ENCODE data around the gene PSME3IP1.
"Not testable (repeated sequence)": the region's sequence is repeated elsewhere in the genome, so short reads cannot be mapped to it uniquely, and the experiment has no call there.

PSME3IP1 gene

DNA sequence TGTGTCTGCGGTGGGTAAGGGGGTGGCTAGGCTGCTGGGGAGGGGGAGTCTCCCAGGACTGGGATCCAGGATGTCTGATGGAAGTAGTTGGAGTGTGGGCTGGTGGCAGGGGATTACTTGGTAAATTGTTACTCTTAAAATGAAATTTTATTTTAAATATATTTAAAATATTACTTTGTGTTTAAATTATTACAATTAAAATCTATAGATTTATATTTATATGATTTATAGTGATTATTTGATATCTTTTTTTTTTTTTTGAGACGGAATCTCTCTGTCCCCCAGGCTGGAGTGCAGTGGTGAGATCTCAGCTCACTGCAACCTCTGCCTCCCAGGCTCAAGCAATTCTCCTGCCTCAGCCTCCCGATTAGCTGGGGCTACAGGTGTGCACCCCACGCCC, 74.9 kb downstream of the PSME3IP1 start:
- TF ChIP-seq, protein P1, sequence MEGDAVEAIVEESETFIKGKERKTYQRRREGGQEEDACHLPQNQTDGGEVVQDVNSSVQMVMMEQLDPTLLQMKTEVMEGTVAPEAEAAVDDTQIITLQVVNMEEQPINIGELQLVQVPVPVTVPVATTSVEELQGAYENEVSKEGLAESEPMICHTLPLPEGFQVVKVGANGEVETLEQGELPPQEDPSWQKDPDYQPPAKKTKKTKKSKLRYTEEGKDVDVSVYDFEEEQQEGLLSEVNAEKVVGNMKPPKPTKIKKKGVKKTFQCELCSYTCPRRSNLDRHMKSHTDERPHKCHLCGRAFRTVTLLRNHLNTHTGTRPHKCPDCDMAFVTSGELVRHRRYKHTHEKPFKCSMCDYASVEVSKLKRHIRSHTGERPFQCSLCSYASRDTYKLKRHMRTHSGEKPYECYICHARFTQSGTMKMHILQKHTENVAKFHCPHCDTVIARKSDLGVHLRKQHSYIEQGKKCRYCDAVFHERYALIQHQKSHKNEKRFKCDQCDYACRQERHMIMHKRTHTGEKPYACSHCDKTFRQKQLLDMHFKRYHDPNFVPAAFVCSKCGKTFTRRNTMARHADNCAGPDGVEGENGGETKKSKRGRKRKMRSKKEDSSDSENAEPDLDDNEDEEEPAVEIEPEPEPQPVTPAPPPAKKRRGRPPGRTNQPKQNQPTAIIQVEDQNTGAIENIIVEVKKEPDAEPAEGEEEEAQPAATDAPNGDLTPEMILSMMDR (IDR thresholded peaks at IDR 0.05; ENCODE audit: insufficient read depth, low read length, missing control alignments), result no peak
- no peak for DNase-seq (ENCODE audit: low read depth, low spot score)
- POLR2A ChIA-PET, result no interaction called here
- H3K4me3 ChIP-seq (ENCODE audit: low read depth, low read length), result no peak overlapping the region
- CTCF ChIA-PET, result no interaction called here

DNA sequence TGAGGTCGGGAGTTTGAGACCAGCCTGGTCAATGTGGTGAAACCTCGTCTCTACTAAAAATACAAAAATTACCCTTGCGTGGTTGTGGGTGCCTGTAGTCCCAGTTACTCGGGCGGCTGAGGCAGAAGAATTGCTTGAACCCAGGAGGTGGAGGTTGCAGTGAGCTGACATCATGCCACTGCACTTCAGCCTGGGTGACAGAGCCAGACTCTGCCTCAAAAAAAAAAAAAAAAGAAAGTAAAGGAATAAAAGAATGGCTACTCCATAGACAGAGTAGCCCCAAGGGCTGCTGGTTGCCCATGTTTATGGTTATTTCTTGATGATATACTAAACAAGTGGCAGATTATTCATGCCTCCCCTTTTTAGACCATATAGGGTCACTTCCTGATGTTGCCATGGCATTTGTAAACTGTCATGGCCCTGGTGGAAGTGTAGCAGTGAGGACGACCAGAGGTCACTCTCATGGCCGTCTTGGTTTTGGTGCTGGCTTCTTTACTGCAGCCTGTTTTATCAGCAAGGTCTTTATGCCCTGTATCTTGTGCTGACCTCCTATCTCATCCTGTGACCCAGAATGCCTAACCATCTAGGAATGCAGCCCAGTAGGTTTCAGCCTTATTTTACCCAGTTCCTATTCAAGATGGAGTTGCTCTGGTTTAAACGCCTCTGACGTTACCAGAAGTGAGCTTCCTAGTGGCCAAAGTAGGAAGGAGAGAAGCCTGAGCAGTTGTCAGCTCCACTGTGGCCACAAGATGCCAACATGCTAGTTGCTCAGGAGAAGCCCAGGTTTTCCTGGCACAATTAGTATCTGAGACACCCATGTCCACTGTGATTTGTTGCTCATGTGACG, 76.4 kb downstream of the PSME3IP1 start:
- CTCF ChIA-PET, result interaction anchor here (1.0 to 1.1 kb wide), 4 partner anchors 8 to 58 kb away, joined by 3 to 4 read pairs (median 3); no protein-coding TSS in a partner anchor
- POLR2A ChIA-PET; H3K4me3 ChIP-seq (ENCODE audit: low read depth, low read length); DNase-seq (ENCODE audit: low read depth, low spot score): not testable (repeated sequence)

DNA sequence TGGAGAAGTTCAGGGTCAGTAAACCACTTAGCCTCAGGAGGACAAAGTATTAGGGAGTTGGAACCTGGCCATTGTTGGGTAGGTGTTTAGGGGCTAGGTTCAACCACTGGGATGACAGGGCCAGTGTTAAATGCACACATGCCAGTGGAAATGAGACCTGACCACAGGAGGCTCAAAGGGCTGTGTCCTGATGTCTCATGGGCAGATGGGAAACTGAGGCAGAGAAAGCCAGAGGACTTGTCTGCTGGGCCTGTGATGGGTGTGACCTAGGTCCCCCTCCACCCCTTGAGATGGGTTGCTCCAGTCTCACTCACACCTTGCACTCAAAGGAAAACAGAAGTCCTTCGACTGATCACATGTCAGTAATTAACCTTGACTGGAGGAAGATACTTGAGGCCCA, 77.4 kb downstream of the PSME3IP1 start:
- DNase-seq (ENCODE audit: low read depth, low spot score), result no peak
- TF ChIP-seq, protein P1 (IDR thresholded peaks at IDR 0.05; ENCODE audit: insufficient read depth, low read length, missing control alignments), result no peak
- POLR2A ChIA-PET, result no interaction called here

DNA sequence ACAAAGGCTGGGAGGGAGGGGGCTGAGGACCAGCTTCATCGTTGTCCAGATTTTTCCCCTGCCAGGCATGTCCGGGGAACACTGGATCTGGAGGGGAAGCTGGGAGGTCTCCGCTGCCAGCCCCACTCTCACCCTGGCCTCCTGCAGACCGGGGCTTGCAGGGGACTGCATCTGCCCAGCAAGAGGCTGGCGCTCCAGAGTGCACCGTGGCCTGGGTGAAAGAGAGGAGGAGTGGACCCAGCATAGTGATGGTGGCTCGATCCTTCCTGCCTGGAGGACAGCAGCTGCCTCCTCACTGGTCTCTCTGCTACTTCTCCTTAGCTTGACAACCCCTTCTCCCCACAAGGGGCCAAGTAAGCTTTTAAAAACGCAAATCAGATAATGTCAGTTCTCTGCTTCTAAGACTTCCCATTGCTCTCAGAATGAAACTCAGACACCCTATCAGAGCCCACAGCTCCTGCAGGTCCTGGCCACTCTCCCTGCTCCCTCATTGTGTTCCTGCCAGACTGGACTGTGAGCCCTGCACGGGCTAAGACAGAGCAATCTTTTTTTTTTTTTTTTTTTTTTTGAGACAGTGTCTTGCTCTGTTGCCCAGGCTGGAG, 78.4 kb downstream of the PSME3IP1 start:
- CTCF ChIA-PET, result interaction anchor here (1.3 to 3.7 kb wide), 2 partner anchors 11 to 14 kb away, joined by 5 to 30 read pairs; partner anchors contain the start of gene CPNE2
- DNase-seq (ENCODE audit: low read depth, low spot score), result no peak
- POLR2A ChIA-PET, result no interaction called here
- H3K4me3 ChIP-seq (ENCODE audit: low read depth, low read length), result no peak overlapping the region
- TF ChIP-seq, protein P1 (IDR thresholded peaks at IDR 0.05; ENCODE audit: insufficient read depth, low read length, missing control alignments), result no peak

More for the DNA sequence above, 77.4 kb downstream of the PSME3IP1 start:
- no peak overlapping the region for H3K4me3 ChIP-seq (ENCODE audit: low read depth, low read length)
- CTCF ChIA-PET, result no interaction called here

DNA sequence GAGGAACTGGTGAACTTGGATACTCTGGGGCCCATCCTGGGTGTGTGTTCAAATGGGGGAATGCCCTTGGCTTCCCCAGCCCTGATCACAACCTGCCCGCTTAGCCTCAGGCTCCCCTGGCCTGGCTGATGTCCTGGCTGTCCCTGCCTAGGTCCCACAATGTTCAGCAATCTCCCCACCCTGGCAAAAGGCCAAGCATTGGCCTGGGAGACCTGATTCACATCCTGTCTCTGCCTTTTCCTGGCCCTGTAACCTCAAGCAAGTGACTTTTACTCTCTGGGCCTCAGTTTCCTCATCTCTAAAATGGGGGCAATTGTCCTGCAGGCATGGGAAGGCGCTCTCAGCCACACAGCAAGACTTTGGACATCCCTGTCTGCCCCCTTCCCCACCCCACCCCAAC, 79.1 kb downstream of the PSME3IP1 start:
- TF ChIP-seq, protein P1 (IDR thresholded peaks at IDR 0.05; ENCODE audit: insufficient read depth, low read length, missing control alignments), result no peak
- DNase-seq (ENCODE audit: low read depth, low spot score), result no peak
- ChIA-PET CTCF (interaction anchor here (0.6 to 3.7 kb wide), 3 partner anchors 10 to 22 kb away, joined by 3 to 30 read pairs (median 5); partner anchors contain the start of gene CPNE2), POLR2A (no interaction called here)
- no peak overlapping the region for H3K4me3 ChIP-seq (ENCODE audit: low read depth, low read length)

DNA sequence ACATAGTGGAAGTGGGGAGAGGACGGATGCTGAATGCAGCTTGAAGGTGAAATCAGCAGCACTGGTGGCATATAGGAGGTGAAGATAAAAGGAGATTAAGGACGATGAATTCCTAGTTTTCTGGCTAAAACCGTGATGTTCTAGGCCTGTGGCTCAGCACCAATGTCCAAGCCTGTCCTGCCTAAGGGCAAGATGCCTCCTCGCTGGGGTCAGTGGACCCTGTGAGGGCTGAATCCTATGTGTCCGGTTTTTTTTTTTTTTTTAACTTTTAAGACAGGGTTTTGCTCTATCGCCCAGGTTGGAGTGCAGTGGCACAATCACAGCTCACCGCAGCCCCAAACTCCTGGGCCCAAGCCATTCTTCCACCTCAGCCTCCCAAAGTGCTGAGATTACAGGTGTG, 80.7 kb downstream of the PSME3IP1 start:
- ChIA-PET CTCF (interaction anchor here (3.7 to 15.1 kb wide), 2 partner anchors 12 to 21 kb away, joined by 30 to 183 read pairs; partner anchors contain the start of gene CPNE2), POLR2A (no interaction called here)
- H3K4me3 ChIP-seq (ENCODE audit: low read depth, low read length), result no peak overlapping the region
- TF ChIP-seq, protein P1 (IDR thresholded peaks at IDR 0.05; ENCODE audit: insufficient read depth, low read length, missing control alignments), result no peak
- DNase-seq (ENCODE audit: low read depth, low spot score), result no peak
